Adrenal gland (tissue), 12 donors: ENCODE results near the gene MRPL54. TPM values are rescaled to one million over a fixed set of nuclear protein-coding genes. Genes with fewer than 3 reads are reported as not detected.
A peak's percentile ranks its signal among the peaks of the same experiment; 100 is the strongest.

Experiments used
- DNase-seq, 7 donors: peaks; one replicate each; pipeline ENCODE4 v3.0.0-alpha.2; 2019 to 2020
- H3K27ac ChIP-seq, 5 donors: fragments of 200-600 bp; sonication (generic) in 4 of 5; 1 replicate in 3 of 5; 2 replicates in 2 of 5; pipeline versions ENCODE4 v1.5.1 to v1.8.0; 2016 to 2020; ENCODE audit warnings: mild to moderate bottlenecking in 1 of 5
- H3K27me3 ChIP-seq: fragments of 200-600 bp; 2 replicates; pipeline ENCODE4 v1.8.0; 2021
- H3K36me3 ChIP-seq, 2 donors: fragments of 200-600 bp; replicated peaks in 1 of 2; 1 replicate in 1 of 2; 2 replicates in 1 of 2; pipeline versions ENCODE4 v1.5.1 to v1.8.0; 2018 to 2022
- H3K4me1 ChIP-seq, 2 donors: fragments of 200-600 bp; replicated peaks in 1 of 2; 1 replicate in 1 of 2; 2 replicates in 1 of 2; pipeline versions ENCODE4 v1.5.1 to v1.8.0; 2018 to 2021
- H3K4me3 ChIP-seq, 4 donors: fragments of 200-600 bp; sonication (generic) in 3 of 4; one replicate each; pipeline ENCODE4 v1.5.1; 2016 to 2018
- H3K9me3 ChIP-seq, 3 donors: fragments of 200-600 bp; sonication (generic) in 1 of 3; replicated peaks in 1 of 3; 1 replicate in 2 of 3; 2 replicates in 1 of 3; pipeline versions ENCODE4 v1.5.1 to v1.8.0; 2016 to 2021
- CTCF ChIP-seq, 6 experiments: fragments of 450-650 bp in 4 of 6; fragments of 200-600 bp in 2 of 6; sonication (generic) in 1 of 6; IDR thresholded peaks; 1 replicate in 5 of 6; 2 replicates in 1 of 6; pipeline versions ENCODE4 v1.5.1 to v1.8.0; 2016 to 2021; ENCODE audit warnings: antibody characterized with exemption in 6 of 6, mild to moderate bottlenecking in 2 of 6, moderate library complexity in 1 of 6
- POLR2A ChIP-seq, 2 donors: fragments of 450-650 bp; IDR thresholded peaks; one replicate each; pipeline ENCODE4 v1.6.1; 2017; ENCODE audit warnings: antibody characterized with exemption in 2 of 2, mild to moderate bottlenecking in 2 of 2, moderate library complexity in 1 of 2
- WGBS, 4 donors: extraction: QIAGEN DNeasy Blood & Tissue Kit in 2 of 4; methylation state at CpG; one replicate each; pipeline versions ENCODE4 v1.1.5 to v1.1.7; 2013 to 2017; 5-methylcytosine and 5-hydroxymethylcytosine counted together
- intact Hi-C, 2 donors: fragments of 100-400 bp; cut with DNase I; formaldehyde crosslinking; loops; one replicate each; pipeline versions ENCODE4 v1.14.1 to v1.15.0; 2022 to 2023
- polyA plus RNA-seq, 3 donors: library from polyadenylated mRNA; stranded (reverse); fragments of 200-250 nt in 2 of 3; fragments of 350-450 nt in 1 of 3; fragmentation: Illumina TruSeq in 1 of 3; extraction: RNeasy Lipid Tissue Mini Kit (QIAGEN cat#74804) in 1 of 3; gene quantifications; one replicate each; pipeline ENCODE4 v1.2.3, GENCODE V29; 2013 to 2014
- total RNA-seq, 9 donors: library from RNA; depleted of rRNA in 4 of 9; stranded (reverse); fragments of >200 nt in 4 of 9; fragments of 120-200 nt in 1 of 9; fragmentation: NEBNext Ultra II Directional in 1 of 9; extraction: Animal tissue kit (Norgen Biotek cat#: 25700) in 1 of 9; gene quantifications; one replicate each; pipeline versions ENCODE4 v1.1.0 to v1.2.4, GENCODE V29; 2013 to 2023
- donor health status: healthy with polysubstance abuse.
- donor health status: Bipolar disorder and iron deficiency.
- donor health status: DM: yes; HTN: yes; CAD: no.
- donor health status: DM: no; HTN: no; CAD: no.
- donor health status: DM: no; HTN: no; CAD: no.
- donor health status: DM: yes; HTN: yes; CAD: no.

Gene MRPL54
- total and polyA plus RNA-seq, 12 donors, result 60.2 to 229 (median 107) TPM

DNA sequence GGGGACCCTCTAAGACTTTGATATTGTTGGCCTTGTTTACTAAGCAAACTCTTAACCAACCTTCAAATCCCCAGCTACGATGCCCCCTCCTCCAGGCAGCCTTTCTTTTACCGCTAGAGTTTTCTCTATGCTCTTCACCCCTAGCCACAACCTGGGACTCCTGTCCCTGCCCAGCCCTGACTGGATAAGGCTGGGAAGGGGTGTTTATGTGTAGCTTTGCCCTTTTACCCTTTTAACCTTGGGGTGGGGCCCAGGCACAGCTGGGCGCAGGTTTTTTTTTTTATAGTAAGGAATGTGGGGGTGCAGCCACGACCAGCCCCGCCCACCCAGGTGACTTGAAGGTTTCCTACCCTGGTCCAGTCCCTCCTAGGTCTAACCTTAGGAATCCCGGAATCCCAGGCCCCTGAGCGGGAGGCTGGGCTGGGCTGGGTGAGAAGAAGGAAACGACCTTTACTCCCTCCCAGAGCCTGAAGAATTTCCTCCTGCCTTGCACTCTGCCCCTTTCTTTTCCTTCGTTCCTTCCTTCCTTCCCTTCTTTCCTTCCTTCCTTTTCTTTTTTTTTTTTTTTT lies 42.0 kb upstream of the MRPL54 start:
- no peaks in the 10 kb centered on the region for H3K36me3 ChIP-seq
- no peaks in the 10 kb centered on the region for H3K9me3 ChIP-seq
- H3K27me3 ChIP-seq, result peaks cover 36% of the 10 kb centered on the region
- no peak for TF ChIP-seq CTCF (IDR thresholded peaks at IDR 0.05)
- TF ChIP-seq POLR2A (IDR thresholded peaks at IDR 0.05), result no peak
- H3K4me3 ChIP-seq, result no peak overlapping the region
- 18 to 28% (median 20%) methylated on average over 9 of the region's 9 CpGs for WGBS, 4 donors
- DNase-seq, result no peak
- H3K4me1 ChIP-seq, result peaks cover 0 to 9% of the 10 kb centered on the region in 2 donors
- intact Hi-C loops, result no loop called here
- H3K27ac ChIP-seq, result no peak overlapping the region

DNA sequence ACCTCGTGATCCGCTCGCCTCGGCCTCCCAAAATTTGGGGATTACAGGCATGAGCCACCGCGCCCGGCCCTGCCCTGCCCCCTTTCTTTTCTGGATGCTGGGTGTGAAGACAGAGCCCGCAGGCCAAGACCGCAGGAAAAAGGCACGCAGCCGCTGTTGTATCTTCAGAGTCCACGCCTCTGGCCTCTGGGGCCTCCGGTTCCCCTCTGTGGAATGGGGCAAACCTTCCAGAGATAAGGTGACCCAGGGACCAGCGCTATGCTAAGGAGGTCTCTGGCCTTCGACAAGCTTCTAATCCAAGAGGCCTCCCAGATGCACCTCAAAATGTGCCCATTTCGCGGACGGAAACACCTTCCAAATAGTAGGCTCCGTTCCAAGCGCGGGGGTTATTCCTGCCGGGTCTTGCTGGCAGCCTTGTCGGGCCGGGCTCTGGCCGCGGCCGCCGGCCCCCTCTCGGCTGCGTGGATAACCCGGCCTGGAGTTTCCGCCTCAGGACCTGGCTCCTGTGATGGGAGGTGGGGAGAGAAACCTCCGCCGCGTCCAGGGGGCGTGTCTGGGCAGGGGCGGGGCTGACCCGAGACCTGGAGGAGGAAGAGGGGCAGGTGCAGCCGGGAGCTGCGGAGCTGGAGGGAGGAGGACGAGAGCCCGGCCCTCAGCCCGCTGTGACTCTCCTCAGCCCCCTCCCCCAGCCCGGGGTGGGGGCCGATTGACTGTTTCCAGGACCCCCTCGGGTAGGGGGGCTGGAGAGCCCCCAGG lies 41.2 kb upstream of the MRPL54 start:
- H3K4me3 ChIP-seq, result peak overlapping the region in 1 of 4 donors; percentile 29
- H3K4me1 ChIP-seq, result peaks cover 0 to 9% of the 10 kb centered on the region in 2 donors
- 16 to 70% (median 27%) methylated on average over 12 to 46 of the region's 46 CpGs for whole genome bisulfite sequencing, 4 donors
- no peak overlapping the region for H3K27ac ChIP-seq
- TF ChIP-seq CTCF (IDR thresholded peaks at IDR 0.05) (peak in 1 of 6 experiments; percentile 37), POLR2A (IDR thresholded peaks at IDR 0.05) (peak in 1 of 2 donors; percentile 94)
- intact Hi-C loops, result no loop called here
- H3K9me3 ChIP-seq, result no peaks in the 10 kb centered on the region
- no peaks in the 10 kb centered on the region for H3K36me3 ChIP-seq
- peak; percentile 73 to 86 (median 78) for DNase-seq
- H3K27me3 ChIP-seq, result peaks cover 36% of the 10 kb centered on the region

GRCh38 chr19:3721887-3722442 lies 40.5 kb upstream of the MRPL54 start:
- no peak overlapping the region for H3K27ac ChIP-seq
- H3K27me3 ChIP-seq, result peaks cover 36% of the 10 kb centered on the region
- TF ChIP-seq CTCF (IDR thresholded peaks at IDR 0.05) (no peak), POLR2A (IDR thresholded peaks at IDR 0.05) (no peak)
- H3K36me3 ChIP-seq, result no peaks in the 10 kb centered on the region
- peak overlapping the region in 1 of 4 donors; percentile 29 for H3K4me3 ChIP-seq
- no peaks in the 10 kb centered on the region for H3K9me3 ChIP-seq
- intact Hi-C loops, result no loop called here
- DNase-seq, result no peak
- H3K4me1 ChIP-seq, result peaks cover 0 to 9% of the 10 kb centered on the region in 2 donors
- WGBS, 4 donors, result 2 to 7% (median 3%) methylated on average over 6 to 26 of the region's 26 CpGs

GRCh38 chr19:3722443-3723109 lies 39.9 kb upstream of the MRPL54 start:
- peaks cover 36% of the 10 kb centered on the region for H3K27me3 ChIP-seq
- no peak overlapping the region for H3K4me3 ChIP-seq

More at GRCh38 chr19:3722443-3723109, 39.9 kb upstream of the MRPL54 start:
- no peaks in the 10 kb centered on the region for H3K9me3 ChIP-seq
- peaks cover 0 to 9% of the 10 kb centered on the region in 2 donors for H3K4me1 ChIP-seq
- intact Hi-C loops, result no loop called here
- no peaks in the 10 kb centered on the region for H3K36me3 ChIP-seq
- H3K27ac ChIP-seq, result no peak overlapping the region
- TF ChIP-seq POLR2A (IDR thresholded peaks at IDR 0.05), result no peak
- no peak for TF ChIP-seq CTCF (IDR thresholded peaks at IDR 0.05)
- WGBS, 4 donors, result 0 to 4% (median 3%) methylated on average over 1 to 30 of the region's 30 CpGs
- no peak for DNase-seq
